Kasumi-1 (cell line): ENCODE measurements around the gene AFDN.

Experiments used
- DNase-seq, 2 experiments: peaks; one replicate each; lab custom pipeline; 2025; lab: John Stamatoyannopoulos, UW

The AFDN gene

GRCh38 chr6:167921831-167922230 lies 95.1 kb downstream of the AFDN start:
- no peak for DNase-seq

GRCh38 chr6:167925026-167925425 lies 98.3 kb downstream of the AFDN start:
- DNase-seq: no peak

- no peak for DNase-seq
These were observed 100.5 kb downstream of the AFDN start for GRCh38 chr6:167927246-167927645.

GRCh38 chr6:167928111-167928510 lies 101.4 kb downstream of the AFDN start:
- no peak for DNase-seq

GRCh38 chr6:167930295-167930694 lies 103.6 kb downstream of the AFDN start:
- DNase-seq: no peak

- no peak for DNase-seq
These were observed 106.0 kb downstream of the AFDN start for GRCh38 chr6:167932468-167933276.

- DNase-seq: no peak
These were observed 106.6 kb downstream of the AFDN start for GRCh38 chr6:167933290-167933689.

- DNase-seq: no peak
These were observed 107.1 kb downstream of the AFDN start for GRCh38 chr6:167933847-167934246.

- no peak for DNase-seq
These were observed 107.7 kb downstream of the AFDN start for GRCh38 chr6:167934426-167934864.

GRCh38 chr6:167936051-167936450 lies 109.3 kb downstream of the AFDN start:
- DNase-seq: no peak

GRCh38 chr6:167937301-167937700 lies 110.6 kb downstream of the AFDN start:
- no peak for DNase-seq

- peak; percentile 92 for DNase-seq
These were observed 111.5 kb downstream of the AFDN start for GRCh38 chr6:167937948-167938911.

GRCh38 chr6:167941822-167942221 lies 115.1 kb downstream of the AFDN start:
- DNase-seq: no peak

- DNase-seq: no peak
These were observed 117.4 kb downstream of the AFDN start for GRCh38 chr6:167944130-167944529.

GRCh38 chr6:167946007-167946406 lies 119.3 kb downstream of the AFDN start:
- no peak for DNase-seq

- DNase-seq: no peak
These were observed 119.9 kb downstream of the AFDN start for GRCh38 chr6:167946604-167947003.

- no peak for DNase-seq
These were observed 121.0 kb downstream of the AFDN start for GRCh38 chr6:167947716-167948115.

- DNase-seq: no peak
These were observed 122.0 kb downstream of the AFDN start for GRCh38 chr6:167948716-167949115.

GRCh38 chr6:167949121-167949684 lies 122.5 kb downstream of the AFDN start:
- DNase-seq: no peak

GRCh38 chr6:167951781-167952511 lies 125.2 kb downstream of the AFDN start:
- DNase-seq: peak; percentile 49 to 52

GRCh38 chr6:167952512-167952859 lies 125.8 kb downstream of the AFDN start:
- DNase-seq: peak; percentile 26 to 37

- DNase-seq: no peak
These were observed 126.8 kb downstream of the AFDN start for GRCh38 chr6:167953551-167953950.
